Thoracic aorta (tissue), 2 donors: ENCODE results near the gene TMEM145. TPM values are rescaled to one million over a fixed set of nuclear protein-coding genes. Genes with fewer than 3 reads are reported as not detected.

ENCODE experiments used
- ATAC-seq: fragments of 150-250 bp; one replicate; pipeline ENCODE4 v1.8.0; 2017; ENCODE audit warnings: low read depth; ENCODE audit not compliant: insufficient number of reproducible peaks, low FRiP score
- DNase-seq: peaks from one replicate; pipeline ENCODE4 v3.0.0-alpha.2; 2020; ENCODE audit warnings: low spot score
- H3K27ac ChIP-seq, 2 donors: fragments of 200-600 bp; sonication (generic); 1 replicate in 1 of 2; 2 replicates in 1 of 2; pipeline ENCODE4 v1.5.1; 2016; ENCODE audit warnings: mild to moderate bottlenecking in 2 of 2, moderate library complexity in 2 of 2
- H3K27me3 ChIP-seq: fragments of 200-600 bp; sonication (generic); replicated peaks from 2 replicates; pipeline ENCODE4 v1.6.0; 2016; ENCODE audit warnings: mild to moderate bottlenecking; ENCODE audit not compliant: insufficient read depth
- H3K36me3 ChIP-seq: fragments of 200-600 bp; sonication (generic); one replicate; pipeline ENCODE4 v1.5.1; 2016
- H3K4me1 ChIP-seq, 2 donors: fragments of 200-600 bp; sonication (generic); 1 replicate in 1 of 2; 2 replicates in 1 of 2; pipeline versions ENCODE4 v1.5.1 to v1.6.0; 2016; ENCODE audit warnings: low read depth in 2 of 2, mild to moderate bottlenecking in 1 of 2; ENCODE audit not compliant: control insufficient read depth in 1 of 2
- H3K4me3 ChIP-seq: fragments of 200-600 bp; sonication (generic); 2 replicates; pipeline ENCODE4 v1.5.1; 2016; ENCODE audit warnings: mild to moderate bottlenecking
- H3K9me3 ChIP-seq: fragments of 200-600 bp; sonication (generic); 2 replicates; pipeline ENCODE4 v1.5.1; 2016
- total RNA-seq, 2 donors: library from RNA; depleted of rRNA; stranded (reverse); fragments of >200 nt; gene quantifications; one replicate each; pipeline versions ENCODE4 v1.1.0 to v1.2.3, GENCODE V29; 2016
- TF ChIP-seq, protein P1 (sequence below): fragments of 200-600 bp; sonication (generic); IDR thresholded peaks from one replicate; pipeline ENCODE4 v1.5.1; 2019; ENCODE audit warnings: antibody characterized with exemption

The TMEM145 gene
- total RNA-seq, 2 donors from 2014 or later: not detected

GRCh38 chr19:42275103-42275502, 38.0 kb upstream of the TMEM145 start:
- Histone ChIP-seq H3K27ac (peak overlapping the region; percentile 14 to 31), H3K4me1 (peaks cover 50 to 83% of the 10 kb centered on the region in 2 donors), H3K27me3 (no peaks in the 10 kb centered on the region), H3K36me3 (peaks cover 30% of the 10 kb centered on the region), H3K9me3 (no peaks in the 10 kb centered on the region), H3K4me3 (no peak overlapping the region)
- DNase-seq (no peak), ATAC-seq (no peak)
- TF ChIP-seq, protein P1, sequence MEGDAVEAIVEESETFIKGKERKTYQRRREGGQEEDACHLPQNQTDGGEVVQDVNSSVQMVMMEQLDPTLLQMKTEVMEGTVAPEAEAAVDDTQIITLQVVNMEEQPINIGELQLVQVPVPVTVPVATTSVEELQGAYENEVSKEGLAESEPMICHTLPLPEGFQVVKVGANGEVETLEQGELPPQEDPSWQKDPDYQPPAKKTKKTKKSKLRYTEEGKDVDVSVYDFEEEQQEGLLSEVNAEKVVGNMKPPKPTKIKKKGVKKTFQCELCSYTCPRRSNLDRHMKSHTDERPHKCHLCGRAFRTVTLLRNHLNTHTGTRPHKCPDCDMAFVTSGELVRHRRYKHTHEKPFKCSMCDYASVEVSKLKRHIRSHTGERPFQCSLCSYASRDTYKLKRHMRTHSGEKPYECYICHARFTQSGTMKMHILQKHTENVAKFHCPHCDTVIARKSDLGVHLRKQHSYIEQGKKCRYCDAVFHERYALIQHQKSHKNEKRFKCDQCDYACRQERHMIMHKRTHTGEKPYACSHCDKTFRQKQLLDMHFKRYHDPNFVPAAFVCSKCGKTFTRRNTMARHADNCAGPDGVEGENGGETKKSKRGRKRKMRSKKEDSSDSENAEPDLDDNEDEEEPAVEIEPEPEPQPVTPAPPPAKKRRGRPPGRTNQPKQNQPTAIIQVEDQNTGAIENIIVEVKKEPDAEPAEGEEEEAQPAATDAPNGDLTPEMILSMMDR: no peak

DNA sequence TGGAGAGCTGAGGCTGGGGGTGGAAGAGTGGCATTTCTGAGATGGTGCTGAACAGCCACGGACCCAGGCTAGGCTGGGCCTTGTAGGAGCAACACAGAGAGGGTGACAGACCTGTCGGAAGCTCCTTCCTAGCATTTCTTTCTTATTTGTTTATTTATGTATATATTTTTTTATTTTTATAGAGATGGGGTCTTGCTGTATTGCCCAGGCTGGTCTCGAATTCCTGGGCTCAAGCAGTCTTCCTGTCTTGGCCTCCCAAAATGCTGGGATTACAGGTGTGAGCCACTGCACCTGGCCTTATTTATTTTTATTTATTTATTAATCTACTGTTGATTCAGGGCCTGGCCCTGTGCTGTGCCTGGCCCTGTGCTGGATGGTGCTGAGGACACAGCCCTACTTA, 37.6 kb upstream of the TMEM145 start:
- Histone ChIP-seq H3K4me1 (peaks cover 49 to 79% of the 10 kb centered on the region in 2 donors), H3K9me3 (no peaks in the 10 kb centered on the region), H3K36me3 (peaks cover 30% of the 10 kb centered on the region), H3K4me3 (no peak overlapping the region), H3K27ac (peak overlapping the region; percentile 91 to 95), H3K27me3 (no peaks in the 10 kb centered on the region)
- TF ChIP-seq, protein P1: no peak
- DNase-seq (no peak), ATAC-seq (no peak)

GRCh38 chr19:42276284-42276683, 36.8 kb upstream of the TMEM145 start:
- Histone ChIP-seq H3K4me3 (no peak overlapping the region), H3K9me3 (no peaks in the 10 kb centered on the region), H3K4me1 (peaks cover 43 to 74% of the 10 kb centered on the region in 2 donors), H3K36me3 (peaks cover 30% of the 10 kb centered on the region), H3K27me3 (no peaks in the 10 kb centered on the region), H3K27ac (peak overlapping the region; percentile 91 to 95)
- no peak for ATAC-seq
- TF ChIP-seq, protein P1: no peak
- no peak for DNase-seq

DNA sequence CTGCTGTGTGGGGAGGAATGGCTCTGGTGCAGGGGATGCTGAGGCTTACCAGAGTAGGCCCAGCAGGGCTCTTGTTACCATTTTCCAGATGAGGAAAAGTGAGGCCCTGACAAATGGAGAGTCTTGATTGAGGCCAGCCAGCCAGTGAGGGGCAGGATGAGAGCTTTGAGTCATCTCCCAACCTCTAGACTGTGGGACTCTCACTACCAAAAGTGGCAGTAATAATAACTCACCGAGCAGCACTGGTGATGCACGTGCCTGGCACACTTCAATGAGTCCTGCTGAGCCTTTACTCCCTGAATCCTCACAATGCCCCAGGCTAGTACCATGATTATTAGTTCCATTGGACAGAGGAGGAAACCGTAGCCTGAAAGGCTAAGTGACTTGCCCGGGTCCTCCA, 36.3 kb upstream of the TMEM145 start:
- H3K36me3 ChIP-seq: peaks cover 30% of the 10 kb centered on the region
- ATAC-seq: no peak
- DNase-seq: no peak
- no peak overlapping the region for H3K4me3 ChIP-seq
- H3K27me3 ChIP-seq: no peaks in the 10 kb centered on the region
- H3K9me3 ChIP-seq: no peaks in the 10 kb centered on the region
- peak overlapping the region; percentile 91 to 95 for H3K27ac ChIP-seq
- TF ChIP-seq, protein P1: no peak
- peaks cover 46 to 74% of the 10 kb centered on the region in 2 donors for H3K4me1 ChIP-seq

DNA sequence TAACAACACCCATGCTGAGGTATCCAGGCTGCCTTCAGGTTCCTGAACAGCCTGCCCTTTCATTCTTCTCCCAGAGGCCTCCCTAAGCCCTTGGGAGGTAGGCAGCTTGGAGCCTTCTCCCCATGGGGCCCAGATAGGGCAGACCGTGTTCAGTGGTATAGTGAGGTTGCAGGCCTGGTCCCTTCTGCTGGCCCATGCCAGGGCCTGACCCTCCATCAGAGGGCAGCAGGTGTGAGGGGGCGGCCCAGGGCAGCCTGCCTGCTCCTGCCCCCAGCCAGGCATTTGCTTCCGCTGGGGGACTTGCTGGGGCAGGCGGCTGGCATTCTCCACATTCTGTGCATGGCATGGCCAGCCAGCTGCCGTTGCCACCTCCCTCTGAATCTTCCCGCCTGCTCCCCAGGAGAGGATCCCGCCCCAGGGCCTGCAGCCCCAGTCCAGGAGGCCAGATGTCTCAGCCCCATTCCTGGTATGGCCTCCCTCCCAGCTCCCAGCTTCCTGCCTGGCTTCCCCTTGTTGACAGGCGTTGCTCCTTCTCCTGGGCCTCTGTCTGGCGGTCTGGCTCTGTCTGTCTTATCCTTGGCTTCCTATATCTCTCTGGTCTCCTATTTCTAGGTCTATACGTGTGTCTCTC, 35.2 kb upstream of the TMEM145 start:
- DNase-seq: no peak
- H3K27me3 ChIP-seq: no peaks in the 10 kb centered on the region
- H3K27ac ChIP-seq: peak overlapping the region; percentile 91 to 95
- H3K4me1 ChIP-seq: peaks cover 55 to 77% of the 10 kb centered on the region in 2 donors
- H3K36me3 ChIP-seq: peaks cover 25% of the 10 kb centered on the region
- peak overlapping the region; percentile 81 for H3K4me3 ChIP-seq
- TF ChIP-seq, protein P1: no peak
- no peaks in the 10 kb centered on the region for H3K9me3 ChIP-seq
- ATAC-seq: no peak
